VCaP (cell line): ENCODE data around the gene RAB29.

Experiments used
- H3K27ac ChIP-seq: fragments of 450-650 bp; 2 replicates; pipeline ENCODE4 v1.5.1; 2017
- CTCF ChIP-seq: fragments of 450-650 bp; conservative IDR thresholded peaks from 2 replicates; pipeline ENCODE4 v1.5.1; 2017; ENCODE audit warnings: mild to moderate bottlenecking, moderate library complexity

RAB29 gene

DNA sequence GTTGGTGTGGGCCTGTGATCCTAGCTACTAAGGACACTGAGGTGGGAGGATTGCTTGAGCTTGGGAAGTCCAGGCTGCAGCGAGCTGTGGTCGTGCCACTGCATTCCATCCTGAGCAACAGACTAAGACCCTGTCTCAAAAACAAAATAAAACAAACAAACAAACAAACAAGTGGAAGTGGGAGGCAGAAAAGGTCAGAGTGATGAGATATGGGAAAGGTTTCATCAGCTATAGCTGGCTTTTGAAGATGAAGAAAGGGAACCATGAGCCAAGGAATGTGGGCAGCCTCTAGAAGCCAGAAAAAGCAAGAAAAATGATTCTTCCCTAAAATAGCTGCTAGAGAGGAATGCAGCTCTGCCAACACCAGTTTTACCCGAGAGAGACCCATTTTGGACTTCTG, 14.7 kb downstream of the RAB29 start:
- no peak overlapping the region for H3K27ac ChIP-seq
- no peak for TF ChIP-seq CTCF

DNA sequence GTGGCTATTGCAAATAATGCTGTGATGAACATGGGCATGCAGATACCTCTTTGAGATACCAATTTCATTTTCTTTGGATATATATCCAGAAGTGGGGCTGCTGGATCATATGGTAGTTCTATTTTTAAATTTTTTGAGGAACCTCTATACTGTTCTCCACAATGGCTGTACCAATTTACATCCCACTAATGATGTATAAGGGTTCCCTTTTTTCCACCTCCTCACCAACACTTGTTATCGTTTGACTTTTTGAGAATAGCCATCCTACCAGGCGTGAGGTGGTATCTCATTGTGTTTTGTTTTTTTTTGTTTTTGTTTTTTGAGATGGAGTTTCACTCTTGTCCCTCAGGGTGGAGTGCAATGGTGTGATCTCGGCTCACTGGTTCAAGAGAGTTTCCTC, 18.7 kb downstream of the RAB29 start:
- TF ChIP-seq CTCF, result no peak
- no peak overlapping the region for H3K27ac ChIP-seq

- no peak overlapping the region for H3K27ac ChIP-seq
- no peak for TF ChIP-seq CTCF
Observed at GRCh38 chr1:205754857-205755256, 20.4 kb downstream of the RAB29 start.

DNA sequence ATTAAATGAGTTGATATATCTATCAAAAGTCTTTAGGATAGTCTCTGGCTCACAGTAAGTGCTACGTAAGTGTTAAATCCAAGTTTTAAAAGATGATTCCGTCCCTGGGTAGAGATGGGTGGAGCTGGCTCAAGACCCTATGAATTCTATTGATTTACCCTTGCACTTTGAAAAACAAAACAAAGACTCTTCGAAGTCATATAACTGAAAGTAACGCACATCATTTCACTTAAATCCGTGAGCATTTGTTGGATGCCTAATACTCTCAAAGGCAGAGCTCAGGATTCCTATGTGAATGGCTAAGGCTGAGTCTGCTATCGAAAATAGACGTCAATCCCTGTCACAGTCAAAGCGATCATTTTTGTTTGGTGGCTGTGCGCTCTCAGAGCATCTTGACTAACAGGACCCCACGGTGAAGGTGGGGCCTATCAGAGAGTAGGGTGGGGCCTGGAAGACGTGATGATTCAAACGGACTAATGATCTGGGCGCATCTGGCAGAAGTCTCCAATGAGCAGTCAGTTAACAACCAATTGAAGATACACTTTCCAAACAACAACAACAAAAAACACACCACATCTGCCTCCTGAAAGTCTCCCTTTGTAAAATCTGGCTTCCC, 24.1 kb downstream of the RAB29 start:
- peak overlapping the region; percentile 96 for H3K27ac ChIP-seq
- no peak for TF ChIP-seq CTCF

DNA sequence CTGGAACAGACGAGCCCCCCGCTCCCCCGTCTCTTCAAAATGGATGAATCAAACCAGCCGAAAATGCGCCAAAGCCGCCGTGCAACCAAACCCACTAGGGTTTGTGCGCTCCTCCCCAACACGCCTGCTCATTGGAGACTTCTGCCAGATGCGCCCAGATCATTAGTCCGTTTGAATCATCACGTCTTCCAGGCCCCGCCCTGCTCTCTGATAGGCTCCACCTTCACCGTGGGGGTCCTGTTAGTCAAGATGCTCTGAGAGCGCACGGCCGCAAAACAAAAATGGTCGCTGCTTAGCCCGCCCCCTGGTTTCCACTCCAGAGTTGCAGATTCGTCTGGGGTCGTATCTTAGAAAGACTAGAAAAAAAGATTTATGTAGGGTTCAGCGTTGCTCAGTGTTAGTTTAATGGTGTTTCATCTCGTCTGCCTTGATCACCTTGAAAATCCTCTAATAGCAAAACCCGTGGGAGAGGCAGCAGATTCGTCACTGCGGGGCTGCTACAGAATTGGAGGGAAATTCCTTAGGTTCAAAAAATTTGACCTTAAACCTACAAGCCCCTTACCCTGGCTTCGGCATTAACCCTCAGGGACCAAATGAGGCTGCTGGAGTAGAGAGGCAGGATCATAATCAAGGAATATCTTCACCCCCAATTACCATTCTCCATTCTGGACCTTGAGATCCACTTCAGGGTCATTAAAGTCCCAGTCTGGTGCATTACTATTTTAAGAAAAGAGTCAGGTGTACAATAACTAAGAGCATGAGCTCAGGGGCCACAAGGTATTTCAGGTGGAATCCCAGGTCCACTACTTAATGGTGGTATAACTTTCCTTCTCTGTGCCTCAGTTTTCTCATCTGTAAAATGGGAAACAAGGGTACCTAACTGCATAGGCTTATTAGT, 24.9 kb downstream of the RAB29 start, which contains the start of gene NUCKS1:
Gene NUCKS1, minus strand, starts transcription at position 45 of the 898 bp plus-strand sequence. CDS start 209 bp downstream, outside the sequence.
- TF ChIP-seq CTCF, result no peak
- peak within 1 kb of the TSS; percentile 96 for H3K27ac ChIP-seq

DNA sequence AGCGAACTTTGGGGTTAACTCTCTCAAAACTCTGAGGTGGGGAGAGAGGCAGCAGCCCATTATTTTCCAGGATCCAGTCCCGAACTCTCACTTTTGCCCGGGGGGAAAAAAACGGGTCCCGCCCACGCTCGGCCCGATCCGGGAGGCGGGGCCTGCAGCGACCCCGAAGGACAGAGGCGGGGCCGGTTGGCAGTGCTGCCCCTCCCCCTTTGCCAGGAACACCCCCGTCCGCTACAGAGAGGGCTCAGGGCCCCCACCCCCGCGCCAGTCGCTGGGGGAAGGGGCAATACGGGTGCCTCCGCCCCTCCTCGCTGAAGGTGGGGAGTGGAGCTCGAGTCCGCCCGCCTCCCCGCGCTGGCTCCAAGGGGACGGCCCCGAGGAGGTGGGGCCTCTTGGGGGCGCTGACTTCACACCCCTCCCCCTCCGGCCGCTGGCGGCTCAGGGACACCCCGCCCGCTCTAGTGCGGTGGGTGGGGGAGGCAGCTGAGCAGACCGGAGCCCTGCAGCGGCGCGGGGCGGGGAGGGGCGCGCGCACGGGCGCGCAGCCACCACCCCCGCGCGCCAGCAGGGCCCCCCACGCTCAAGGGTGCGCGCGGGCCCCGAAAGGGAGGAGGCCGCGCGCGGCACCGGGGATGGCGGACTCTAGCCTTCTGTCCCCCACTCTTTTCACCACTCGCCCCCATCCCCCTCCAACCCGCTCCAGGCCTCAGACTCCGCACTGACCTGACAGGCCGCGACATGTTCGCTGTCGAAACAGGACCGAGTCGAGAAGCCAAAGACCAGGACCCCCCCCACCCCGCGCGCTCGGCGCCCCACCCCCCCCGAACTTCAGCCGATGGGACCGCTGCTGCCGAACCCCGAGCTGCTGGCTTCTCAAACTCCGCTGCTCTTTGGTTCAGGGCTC, 25.8 kb downstream of the RAB29 start:
- no peak for TF ChIP-seq CTCF
- H3K27ac ChIP-seq, result peak overlapping the region; percentile 96
